Raji (cell line): Measurements from ENCODE around the gene RASSF4.

Experiments
- POLR2A ChIP-seq: IDR thresholded peaks from 2 replicates; pipeline ENCODE4 v1.6.1; 2011; ENCODE audit warnings: low read depth, low read length, control low read depth; ENCODE audit not compliant: insufficient read depth

Gene RASSF4

DNA sequence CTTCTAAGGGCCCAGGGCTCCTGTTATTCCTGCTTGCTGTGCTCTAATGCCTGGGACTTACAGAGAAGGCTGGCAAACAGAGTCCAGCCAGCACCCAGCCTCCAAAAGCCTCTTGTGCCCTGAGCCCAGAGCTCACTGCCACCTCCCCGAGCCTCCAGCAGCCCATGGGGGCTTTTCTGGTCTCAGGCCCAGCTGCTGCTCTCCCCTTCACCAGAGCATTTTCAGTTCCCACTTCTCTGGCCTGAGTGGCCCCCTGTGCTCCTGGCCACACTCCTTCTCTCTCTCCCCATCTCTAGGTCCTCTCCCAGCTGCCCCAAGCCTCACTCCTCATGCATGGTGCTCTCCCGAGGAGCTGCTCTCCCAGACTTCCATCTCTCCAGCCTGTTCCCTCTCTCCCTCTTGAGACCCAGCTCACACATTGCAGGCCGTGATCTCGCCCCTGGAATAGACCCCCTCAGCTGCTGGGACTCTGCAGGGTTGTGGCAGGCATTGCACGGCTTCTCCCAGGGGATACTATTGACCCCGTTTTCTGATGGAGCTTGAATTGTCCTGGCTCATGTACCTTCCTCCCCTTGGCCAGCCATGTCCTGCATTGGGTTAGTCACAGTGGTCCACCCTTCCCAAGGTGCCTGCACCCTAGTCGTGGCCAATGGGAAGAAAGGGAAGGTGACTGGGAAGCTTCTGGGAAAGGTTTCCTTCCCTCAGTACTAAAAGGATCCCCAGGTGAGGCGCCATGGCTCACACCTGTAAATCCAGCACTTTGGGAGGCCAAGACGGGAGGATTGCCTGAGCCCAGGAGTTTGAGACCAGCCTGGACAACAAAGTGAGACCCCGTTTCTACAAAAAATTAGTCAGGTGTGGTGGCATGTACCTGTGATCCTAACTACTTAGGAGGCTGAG lies 9.0 kb upstream of the RASSF4 start:
- TF ChIP-seq POLR2A, result no peak

GRCh38 chr10:44951576-44952226 lies 7.9 kb upstream of the RASSF4 start:
- no peak for TF ChIP-seq POLR2A

GRCh38 chr10:44952779-44953231 lies 6.8 kb upstream of the RASSF4 start:
- TF ChIP-seq POLR2A, result no peak

GRCh38 chr10:44954042-44954441 lies 5.6 kb upstream of the RASSF4 start:
- no peak for TF ChIP-seq POLR2A

- no peak for TF ChIP-seq POLR2A
Measured at GRCh38 chr10:44954962-44955361, 4.6 kb upstream of the RASSF4 start.

DNA sequence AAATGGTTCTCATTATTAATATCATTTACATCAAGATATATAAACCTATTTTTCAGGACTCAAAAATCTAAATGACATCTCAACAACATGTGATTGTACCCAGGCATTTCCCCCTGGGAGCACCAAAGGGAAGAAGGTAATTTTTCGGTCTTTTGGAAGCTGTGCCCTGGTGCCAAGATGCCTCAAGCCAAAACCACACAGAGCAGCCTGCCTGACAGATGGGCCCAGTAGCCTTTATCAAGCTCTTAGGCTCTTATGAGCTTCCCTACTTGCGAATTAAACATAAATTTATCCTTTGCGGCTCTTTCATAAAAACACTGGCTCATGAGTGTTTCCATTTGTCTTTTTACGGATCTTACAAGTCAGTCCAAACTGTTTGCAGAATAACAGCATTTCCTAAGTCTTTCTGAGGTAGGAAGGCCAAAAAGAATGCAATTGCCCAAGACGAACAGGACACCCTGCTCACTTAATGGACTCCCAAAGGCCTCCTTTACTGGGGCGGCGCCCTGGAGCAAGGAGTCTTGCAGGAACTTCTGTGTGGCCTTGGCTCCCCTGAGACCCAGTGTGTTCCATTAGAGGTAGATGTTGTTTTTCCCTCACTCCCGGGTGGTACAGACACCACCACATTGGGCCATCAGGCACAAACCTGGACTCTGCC lies 4.1 kb upstream of the RASSF4 start:
- no peak for TF ChIP-seq POLR2A

DNA sequence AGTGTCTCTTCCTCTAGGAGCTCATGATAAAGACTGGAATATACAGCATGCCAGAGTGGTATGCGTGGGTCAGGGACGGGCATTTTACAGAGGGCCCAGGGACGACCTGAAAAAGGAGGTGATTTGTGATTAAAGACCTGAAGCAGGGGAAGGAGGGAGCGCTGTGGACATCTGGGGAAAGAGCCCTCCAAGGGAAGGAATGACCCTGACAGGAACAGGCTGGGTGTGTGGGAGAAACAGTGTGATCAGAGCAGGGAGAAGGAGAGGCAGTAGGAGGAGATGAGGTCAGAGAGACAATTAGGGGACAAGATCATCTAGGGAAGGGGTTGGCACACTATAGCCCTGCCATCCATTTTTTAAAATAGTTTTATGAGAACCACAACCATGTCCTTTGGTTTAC lies 3.4 kb upstream of the RASSF4 start:
- TF ChIP-seq POLR2A, result no peak

DNA sequence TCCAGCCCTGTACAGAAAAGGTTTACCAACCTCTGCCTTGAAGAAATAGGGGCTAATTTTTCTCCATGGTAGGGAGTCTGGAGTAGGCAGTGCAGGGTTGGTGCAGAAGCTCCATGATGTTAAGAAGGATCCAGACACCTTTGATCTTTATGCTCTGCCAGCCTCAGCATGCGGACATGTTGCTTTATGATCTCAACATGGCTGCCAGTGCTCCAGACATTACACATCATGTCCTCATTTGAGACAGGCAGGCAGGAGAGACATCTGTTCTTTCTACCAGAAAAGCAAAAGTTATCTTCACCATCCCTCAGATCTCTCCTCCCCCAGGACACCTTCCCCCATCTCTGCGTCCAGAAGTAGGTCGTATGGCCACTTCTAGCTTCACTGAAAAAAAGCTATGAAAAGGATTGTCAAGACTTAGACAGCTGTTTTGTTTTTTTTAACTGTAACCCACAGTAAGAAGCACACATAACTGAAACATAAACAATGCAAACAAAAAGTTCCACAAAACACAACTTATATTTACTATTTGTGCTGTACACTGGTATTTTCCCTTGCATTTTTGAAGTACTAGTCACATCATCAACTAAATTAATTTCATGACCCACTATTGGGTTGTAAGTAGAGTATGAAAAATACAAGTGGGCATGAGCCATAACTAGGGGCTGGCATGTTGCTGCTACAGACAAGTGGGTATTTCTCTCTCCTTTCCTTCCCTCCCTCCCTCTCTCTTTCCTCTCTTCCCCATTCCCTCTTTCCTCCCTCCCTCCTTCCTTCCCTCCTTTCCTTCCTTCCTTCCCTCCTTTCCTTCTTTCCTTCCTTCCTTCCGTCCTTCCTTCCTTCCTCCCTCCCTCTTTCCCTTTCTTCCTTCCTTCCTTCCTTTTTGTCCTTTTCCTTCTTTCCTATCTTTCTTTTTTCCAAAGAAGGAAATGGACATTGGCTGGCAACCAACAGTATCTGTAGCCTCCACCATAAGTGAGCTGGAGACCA lies 2.6 kb upstream of the RASSF4 start:
- no peak for TF ChIP-seq POLR2A

- no peak for TF ChIP-seq POLR2A
Measured at GRCh38 chr10:44958196-44958897, 1.3 kb upstream of the RASSF4 start.

- no peak for TF ChIP-seq POLR2A
Measured at GRCh38 chr10:44958898-44959246, 730 bp upstream of the RASSF4 start.

GRCh38 chr10:44960088-44960460 lies 472 bp downstream of the RASSF4 start:
- no peak for TF ChIP-seq POLR2A

DNA sequence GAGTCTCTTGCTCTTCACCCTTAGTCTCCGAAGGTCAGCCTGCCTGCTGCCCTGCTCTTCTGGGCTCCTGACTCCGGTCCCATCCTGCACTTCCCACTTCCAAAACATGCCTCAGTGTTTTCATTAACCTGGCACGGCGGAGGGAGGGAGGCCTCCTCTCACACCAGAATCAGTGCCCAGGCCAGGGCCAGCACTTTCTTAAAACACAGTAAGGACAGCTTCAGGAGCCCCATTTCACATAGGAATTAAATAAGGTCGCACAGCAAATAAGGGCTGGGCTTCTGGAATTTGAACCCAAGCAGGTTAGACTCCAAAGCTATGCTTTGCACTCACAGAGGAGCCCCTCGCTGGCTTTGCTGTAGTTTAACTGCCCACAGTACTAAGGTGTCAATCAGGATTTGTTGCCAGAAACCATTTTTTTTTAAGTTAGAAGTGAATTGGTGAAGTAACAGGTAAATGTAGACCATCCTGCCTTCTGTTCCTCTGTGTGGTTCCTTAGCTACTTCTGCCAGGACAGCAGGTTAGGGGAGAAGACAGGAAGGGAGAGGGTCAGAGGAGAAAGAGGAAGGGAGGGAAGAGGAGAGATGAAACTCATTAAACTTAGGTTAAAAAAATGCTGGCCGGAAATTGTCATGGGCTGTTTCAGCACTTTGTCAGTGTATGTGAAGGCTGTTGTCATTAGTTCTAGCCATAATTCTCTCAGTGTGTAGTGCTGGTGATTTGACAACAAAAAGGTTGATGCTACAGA lies 1.1 kb downstream of the RASSF4 start:
- TF ChIP-seq POLR2A, result no peak

DNA sequence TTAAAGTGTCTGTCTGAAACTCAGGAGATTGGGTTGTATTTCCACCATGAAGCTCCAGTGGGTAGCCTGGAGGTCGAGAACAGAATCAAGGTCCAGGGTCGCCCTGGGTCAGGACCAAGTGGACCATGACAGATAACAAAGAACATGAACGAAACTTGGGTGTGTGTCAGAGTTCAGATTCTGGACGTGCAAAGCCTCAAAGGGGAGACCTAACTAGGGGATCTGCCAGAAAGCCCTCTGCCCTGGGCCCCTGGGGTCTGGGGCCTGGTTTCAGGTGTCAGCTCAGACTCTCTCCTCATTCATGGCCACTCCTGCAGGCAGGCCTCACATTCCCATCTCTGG lies 1.6 kb downstream of the RASSF4 start:
- TF ChIP-seq POLR2A, result no peak

DNA sequence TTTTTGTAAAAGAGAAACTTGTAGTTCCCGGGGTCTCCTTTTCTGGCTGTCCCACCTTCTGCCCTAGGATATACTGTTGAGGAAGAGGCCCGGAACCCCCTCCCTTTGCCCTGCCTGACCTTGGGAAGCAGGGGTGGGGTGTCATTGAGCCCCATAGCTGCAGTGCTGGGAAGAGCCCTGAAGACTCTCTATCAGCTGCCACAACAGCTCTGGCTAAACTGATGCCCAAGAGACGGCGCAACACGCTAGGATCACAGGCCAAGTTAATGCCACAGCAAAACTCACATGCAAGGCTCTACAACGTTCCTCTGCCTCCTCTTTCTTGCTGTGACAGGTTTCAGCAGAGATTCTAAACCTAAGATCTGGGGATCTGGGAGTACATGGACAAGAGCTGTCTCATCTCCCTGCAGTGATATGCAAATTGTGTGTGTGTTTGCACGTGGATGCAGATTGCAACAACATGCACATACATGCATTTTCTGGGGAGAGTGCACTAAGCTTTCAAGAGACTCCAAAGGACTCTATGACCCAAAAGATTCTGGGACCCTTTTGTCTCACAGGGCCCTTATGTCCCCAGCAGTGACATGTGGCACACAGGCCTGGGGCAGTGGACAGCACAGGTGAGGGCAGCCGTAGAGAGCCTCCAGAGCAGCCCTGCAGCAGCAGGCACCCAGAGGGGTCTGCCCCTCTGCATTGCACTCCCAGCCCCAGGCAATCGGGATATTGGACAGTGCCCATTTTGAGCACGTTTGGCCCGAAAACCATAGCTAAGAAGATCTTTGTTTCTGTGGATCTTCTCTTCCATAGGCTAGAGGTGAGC lies 2.5 kb downstream of the RASSF4 start:
- TF ChIP-seq POLR2A, result no peak
